Measurements from ENCODE around the gene RBPMS2. TPM values are rescaled to one million over a fixed set of nuclear protein-coding genes. Genes with fewer than 3 reads are reported as not detected.
"Not testable (repeated sequence)": the region's sequence is repeated elsewhere in the genome, so short reads cannot be mapped to it uniquely, and the experiment has no call there.

RBPMS2 gene
- total and polyA plus RNA-seq, 2 donors (not counting 3 experiments of a cell fraction or from before 2014, with no cell fraction given) = 2.3 to 7.8 TPM

DNA sequence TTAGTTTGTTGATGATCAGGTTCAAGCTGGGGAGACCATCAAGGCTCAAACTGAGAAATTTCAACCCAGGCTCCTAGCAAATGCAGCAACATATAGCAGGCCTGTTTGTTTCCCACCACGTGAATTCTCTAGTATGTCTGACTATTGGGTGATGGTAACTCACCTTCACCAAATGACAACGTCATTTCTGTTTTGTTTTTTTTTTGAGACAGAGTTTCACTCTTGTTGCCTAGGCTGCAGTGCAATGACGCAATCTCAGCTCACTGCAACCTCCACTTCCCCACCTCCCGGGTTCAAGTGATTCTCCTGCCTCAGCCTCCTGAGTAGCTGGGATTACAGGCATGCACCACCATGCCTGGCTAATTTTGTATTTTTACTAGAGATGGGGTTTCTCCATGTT lies 39.6 kb upstream of the RBPMS2 start:
- intact Hi-C loops (cut with micrococcal nuclease); DNase-seq (ENCODE audit: low read depth, low spot score): not testable (repeated sequence)

DNA sequence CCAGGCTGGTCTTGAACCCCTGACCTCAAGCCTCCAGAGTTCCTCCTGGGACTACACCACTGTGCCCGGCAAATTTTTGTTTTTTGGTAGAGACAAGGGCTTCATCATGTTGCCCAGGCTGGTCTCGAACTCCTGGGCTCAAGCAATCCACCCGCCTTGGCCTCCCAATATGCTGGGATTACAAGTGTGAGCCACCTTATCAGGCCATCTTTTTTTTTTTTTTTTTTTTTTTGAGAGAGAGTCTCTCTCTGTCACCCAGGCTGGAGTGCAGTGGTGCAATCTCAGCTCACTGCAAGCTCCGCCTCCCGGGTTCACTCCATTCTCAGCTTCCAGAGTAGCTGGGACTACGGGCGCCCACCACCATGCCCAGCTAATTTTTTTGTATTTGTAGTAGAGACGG lies 38.9 kb upstream of the RBPMS2 start:
- H3K79me2 ChIP-seq (ENCODE audit: control insufficient read depth, insufficient read depth, low read length); H4K20me1 ChIP-seq (replicated peaks; ENCODE audit: control insufficient read depth, extremely low read depth, insufficient read depth, low read length); H3K9me1 ChIP-seq (replicated peaks; ENCODE audit: control insufficient read depth, extremely low read depth, insufficient read depth, low read length); intact Hi-C loops (cut with micrococcal nuclease); H3K9me3 ChIP-seq (replicated peaks; ENCODE audit: control insufficient read depth, insufficient read depth, low read length); BruUV-seq (replicated peaks); H3K4me3 ChIP-seq (replicated peaks in 1 of 3; ENCODE audit: insufficient read depth in 1 of 3, low read depth in 1 of 3, low read length in 3 of 3); dilution Hi-C loops (cut with MboI; ENCODE audit: extremely low pct_ligation_motif_present, low sequenced_read_pairs); POLR2A ChIA-PET; H3K4me1 ChIP-seq (ENCODE audit: control insufficient read depth, extremely low read depth, insufficient read depth, low read length); H3K27ac ChIP-seq (ENCODE audit: insufficient read depth, low read depth, low read length); H3K27me3 ChIP-seq (ENCODE audit: control insufficient read depth in 2 of 2, insufficient read depth in 2 of 2, low read length in 2 of 2); H3K4me2 ChIP-seq (ENCODE audit: insufficient read depth, low read length); FAIRE-seq; DNase-seq (ENCODE audit: low read depth, low spot score); H2AFZ ChIP-seq (ENCODE audit: low read depth, low read length); H3K9ac ChIP-seq (replicated peaks; ENCODE audit: extremely low read depth, insufficient read depth, low read length): not testable (repeated sequence)
- CTCF ChIA-PET = interaction anchor here (1.7 to 6.9 kb wide), 2 partner anchors 9 to 82 kb away, joined by 3 to 222 read pairs; no protein-coding TSS in a partner anchor
- H3K36me3 ChIP-seq (ENCODE audit: control insufficient read depth in 2 of 2, extremely low read depth in 1 of 2, insufficient read depth in 2 of 2, low read length in 2 of 2) = peaks cover 0 to 11% of the 10 kb centered on the region in 2 experiments

More for the DNA sequence above, 39.6 kb upstream of the RBPMS2 start:
- H3K9ac ChIP-seq (replicated peaks; ENCODE audit: extremely low read depth, insufficient read depth, low read length); BruUV-seq (replicated peaks); H3K4me2 ChIP-seq (ENCODE audit: insufficient read depth, low read length); H3K4me1 ChIP-seq (ENCODE audit: control insufficient read depth, extremely low read depth, insufficient read depth, low read length); H3K79me2 ChIP-seq (ENCODE audit: control insufficient read depth, insufficient read depth, low read length); dilution Hi-C loops (cut with MboI; ENCODE audit: extremely low pct_ligation_motif_present, low sequenced_read_pairs); H3K9me1 ChIP-seq (replicated peaks; ENCODE audit: control insufficient read depth, extremely low read depth, insufficient read depth, low read length); FAIRE-seq; H2AFZ ChIP-seq (ENCODE audit: low read depth, low read length); H3K27me3 ChIP-seq (ENCODE audit: control insufficient read depth in 2 of 2, insufficient read depth in 2 of 2, low read length in 2 of 2); H3K9me3 ChIP-seq (replicated peaks; ENCODE audit: control insufficient read depth, insufficient read depth, low read length); H3K27ac ChIP-seq (ENCODE audit: insufficient read depth, low read depth, low read length); H4K20me1 ChIP-seq (replicated peaks; ENCODE audit: control insufficient read depth, extremely low read depth, insufficient read depth, low read length); H3K4me3 ChIP-seq (replicated peaks in 1 of 3; ENCODE audit: insufficient read depth in 1 of 3, low read depth in 1 of 3, low read length in 3 of 3): not testable (repeated sequence)
- POLR2A ChIA-PET = interaction anchor here (0.7 kb wide), 1 partner anchor 9 kb away, joined by 3 read pairs; no protein-coding TSS in a partner anchor
- H3K36me3 ChIP-seq (ENCODE audit: control insufficient read depth in 2 of 2, extremely low read depth in 1 of 2, insufficient read depth in 2 of 2, low read length in 2 of 2) = peaks cover 0 to 11% of the 10 kb centered on the region in 2 experiments
- CTCF ChIA-PET = interaction anchor here (0.6 to 1.7 kb wide), 6 partner anchors 9 to 91 kb away, joined by 3 to 6 read pairs (median 3); no protein-coding TSS in a partner anchor

All from endothelial cell of umbilical vein (primary cell).